ENCODE results near the gene ITIH5.

The ITIH5 gene

GRCh38 chr10:7626283-7626682, 40.5 kb downstream of the ITIH5 start:
- no peak for DNase-seq (ENCODE audit: low spot score)

- DNase-seq (ENCODE audit: low spot score), result no peak
Measured at GRCh38 chr10:7625836-7626235, 40.9 kb downstream of the ITIH5 start.

GRCh38 chr10:7625009-7625408, 41.8 kb downstream of the ITIH5 start:
- DNase-seq (ENCODE audit: low spot score), result no peak

- DNase-seq (ENCODE audit: low spot score), result peak; percentile 23
Measured at GRCh38 chr10:7622969-7623368, 43.8 kb downstream of the ITIH5 start.

- DNase-seq (ENCODE audit: low spot score), result no peak
Measured at GRCh38 chr10:7618461-7618860, 48.3 kb downstream of the ITIH5 start.

GRCh38 chr10:7611909-7612308, 54.9 kb downstream of the ITIH5 start:
- no peak for DNase-seq (ENCODE audit: low spot score)

- no peak for DNase-seq (ENCODE audit: low spot score)
Measured at GRCh38 chr10:7610651-7611389, 55.9 kb downstream of the ITIH5 start.

GRCh38 chr10:7610026-7610425, 56.7 kb downstream of the ITIH5 start:
- no peak for DNase-seq (ENCODE audit: low spot score)

GRCh38 chr10:7609556-7609955, 57.2 kb downstream of the ITIH5 start:
- no peak for DNase-seq (ENCODE audit: low spot score)

- no peak for DNase-seq (ENCODE audit: low spot score)
Measured at GRCh38 chr10:7608001-7608400, 58.8 kb downstream of the ITIH5 start.

GRCh38 chr10:7606951-7607404, 59.8 kb downstream of the ITIH5 start:
- DNase-seq (ENCODE audit: low spot score), result no peak

- no peak for DNase-seq (ENCODE audit: low spot score)
Measured at GRCh38 chr10:7605565-7606295, 61.0 kb downstream of the ITIH5 start.

- DNase-seq (ENCODE audit: low spot score), result no peak
Measured at GRCh38 chr10:7601023-7601656, 65.6 kb downstream of the ITIH5 start.

- no peak for DNase-seq (ENCODE audit: low spot score)
Measured at GRCh38 chr10:7598771-7599170, 68.0 kb downstream of the ITIH5 start.

GRCh38 chr10:7596356-7596755, 70.4 kb downstream of the ITIH5 start:
- no peak for DNase-seq (ENCODE audit: low spot score)

GRCh38 chr10:7593905-7594304, 72.9 kb downstream of the ITIH5 start:
- no peak for DNase-seq (ENCODE audit: low spot score)

- no peak for DNase-seq (ENCODE audit: low spot score)
Measured at GRCh38 chr10:7593063-7593462, 73.7 kb downstream of the ITIH5 start.

GRCh38 chr10:7592627-7593026, 74.1 kb downstream of the ITIH5 start:
- DNase-seq (ENCODE audit: low spot score), result no peak

- DNase-seq (ENCODE audit: low spot score), result no peak
Measured at GRCh38 chr10:7590271-7590670, 76.5 kb downstream of the ITIH5 start.

- DNase-seq (ENCODE audit: low spot score), result no peak
Measured at GRCh38 chr10:7589748-7590147, 77.0 kb downstream of the ITIH5 start.

- DNase-seq (ENCODE audit: low spot score), result no peak
Measured at GRCh38 chr10:7587865-7588188, 78.9 kb downstream of the ITIH5 start.

- no peak for DNase-seq (ENCODE audit: low spot score)
Measured at GRCh38 chr10:7587168-7587864, 79.5 kb downstream of the ITIH5 start.

GRCh38 chr10:7585228-7585627, 81.5 kb downstream of the ITIH5 start:
- no peak for DNase-seq (ENCODE audit: low spot score)

All from HuH-7 (cell line).